Measurements from ENCODE around the gene TGFBRAP1.
"Not testable (repeated sequence)": the region's sequence is repeated elsewhere in the genome, so short reads cannot be mapped to it uniquely, and the experiment has no call there.

TGFBRAP1 gene

GRCh38 chr2:105344704-105345345, 15.3 kb upstream of the TGFBRAP1 start:
- DNase-seq = no peak

GRCh38 chr2:105339414-105339813, 9.9 kb upstream of the TGFBRAP1 start:
- no peak for DNase-seq

GRCh38 chr2:105338020-105338385, 8.5 kb upstream of the TGFBRAP1 start:
- no peak for DNase-seq

- peak; percentile 90 for DNase-seq
Observed at GRCh38 chr2:105337122-105338019, 7.8 kb upstream of the TGFBRAP1 start, which contains the start of gene C2orf49. C2orf49 (plus strand) TSS chr2:105337540; CDS start chr2:105337588, 48 bp downstream.

GRCh38 chr2:105336786-105337121, 7.2 kb upstream of the TGFBRAP1 start:
- DNase-seq = no peak

- no peak for DNase-seq
Observed at GRCh38 chr2:105335469-105335868, 5.9 kb upstream of the TGFBRAP1 start.

GRCh38 chr2:105334211-105334610, 4.7 kb upstream of the TGFBRAP1 start:
- no peak for DNase-seq

- DNase-seq = no peak
Observed at GRCh38 chr2:105330681-105331375, 1.3 kb upstream of the TGFBRAP1 start.

- DNase-seq = peak; percentile 34
Observed at GRCh38 chr2:105329197-105329554, 359 bp downstream of the TGFBRAP1 start.

GRCh38 chr2:105328281-105329196, 996 bp downstream of the TGFBRAP1 start:
- DNase-seq = peak; percentile 50

GRCh38 chr2:105327690-105328089, 1.8 kb downstream of the TGFBRAP1 start:
- no peak for DNase-seq

GRCh38 chr2:105327271-105327670, 2.3 kb downstream of the TGFBRAP1 start:
- not testable (repeated sequence) for DNase-seq

- no peak for DNase-seq
Observed at GRCh38 chr2:105325389-105325963, 4.1 kb downstream of the TGFBRAP1 start.

- DNase-seq = no peak
Observed at GRCh38 chr2:105324732-105325131, 4.8 kb downstream of the TGFBRAP1 start.

GRCh38 chr2:105324101-105324500, 5.4 kb downstream of the TGFBRAP1 start:
- DNase-seq = no peak

GRCh38 chr2:105323111-105323510, 6.4 kb downstream of the TGFBRAP1 start:
- DNase-seq = no peak

GRCh38 chr2:105321875-105322646, 7.5 kb downstream of the TGFBRAP1 start:
- DNase-seq = no peak

- DNase-seq = no peak
Observed at GRCh38 chr2:105320651-105321215, 8.8 kb downstream of the TGFBRAP1 start.

GRCh38 chr2:105317937-105318336, 11.6 kb downstream of the TGFBRAP1 start:
- DNase-seq = no peak

- peak; percentile 57 for DNase-seq
Observed at GRCh38 chr2:105315314-105315713, 14.2 kb downstream of the TGFBRAP1 start.

- no peak for DNase-seq
Observed at GRCh38 chr2:105313877-105314276, 15.7 kb downstream of the TGFBRAP1 start.

Measured in activated CD4-positive, alpha-beta T cell treated with anti-CD3 and anti-CD28 coated beads, Interleukin-10, Interleukin-2, amounts not matched to agents 100 ng/mL and 50 ng/mL, durations not matched to agents 16 hours and 8 hours (primary cell).